Stomach (tissue), 4 donors: ENCODE results near the gene SOX10.

Experiments used
- CTCF ChIP-seq, 7 experiments: fragments of 450-650 bp in 4 of 7; fragments of 200-600 bp in 3 of 7; sonication (generic) in 3 of 7; IDR thresholded peaks; one replicate each; pipeline ENCODE4 v1.5.1; 2016 to 2019; ENCODE audit warnings: antibody characterized with exemption in 7 of 7, control low read depth in 2 of 7, mild to moderate bottlenecking in 1 of 7
- EP300 ChIP-seq: sonication (generic); formaldehyde crosslinking; IDR thresholded peaks from one replicate; pipeline ENCODE4 v1.6.1; 2017; ENCODE audit warnings: antibody characterized with exemption
- POLR2A ChIP-seq, 4 donors: fragments of 450-650 bp; IDR thresholded peaks; one replicate each; pipeline ENCODE4 v1.6.1; 2016; ENCODE audit warnings: antibody characterized with exemption in 4 of 4, control low read depth in 2 of 4, mild to moderate bottlenecking in 1 of 4, moderate library complexity in 1 of 4
- POLR2AphosphoS5 ChIP-seq, 3 donors: sonication (generic); formaldehyde crosslinking; IDR thresholded peaks; one replicate each; pipeline ENCODE4 v1.6.1; 2016; ENCODE audit warnings: antibody characterized with exemption in 3 of 3

- TF ChIP-seq CTCF (IDR thresholded peaks at IDR 0.05), result no peak
- no peak for TF ChIP-seq POLR2AphosphoS5 (IDR thresholded peaks at IDR 0.05)
- no peak for TF ChIP-seq EP300
- TF ChIP-seq POLR2A (IDR thresholded peaks at IDR 0.05), result no peak
These were observed 4.6 kb downstream of the SOX10 start for GRCh38 chr22:37979782-37980181.
